Stomach (tissue), 4 donors: ENCODE results near the gene RSU1.

Experiments
- POLR2A ChIP-seq, 4 donors: fragments of 450-650 bp; IDR thresholded peaks; one replicate each; pipeline ENCODE4 v1.6.1; 2016; ENCODE audit warnings: antibody characterized with exemption in 4 of 4, control low read depth in 2 of 4, mild to moderate bottlenecking in 1 of 4, moderate library complexity in 1 of 4
- TF ChIP-seq, protein P1 (sequence below), 7 experiments: fragments of 450-650 bp in 4 of 7; fragments of 200-600 bp in 3 of 7; sonication (generic) in 3 of 7; IDR thresholded peaks; one replicate each; pipeline ENCODE4 v1.5.1; 2016 to 2019; ENCODE audit warnings: antibody characterized with exemption in 7 of 7, control low read depth in 2 of 7, mild to moderate bottlenecking in 1 of 7

DNA sequence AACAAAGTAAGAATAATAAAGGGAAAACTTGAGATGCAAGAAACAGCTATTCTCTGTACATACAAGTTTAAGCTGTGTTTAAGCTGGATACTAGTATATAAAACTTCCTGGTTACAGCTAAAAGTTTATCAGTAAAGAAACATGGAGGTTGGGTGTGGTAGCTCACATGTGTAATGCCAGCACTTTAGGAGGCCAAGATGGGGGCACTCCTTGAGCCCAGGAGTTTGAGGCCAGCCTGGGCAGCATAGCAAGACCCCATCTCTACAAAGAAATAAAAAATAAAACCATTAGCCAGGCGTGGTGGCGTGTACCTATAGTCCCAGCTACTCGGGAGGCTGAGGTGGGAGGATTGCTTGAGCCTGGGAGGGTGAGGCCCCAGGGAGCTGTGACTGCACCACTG lies 3.2 kb downstream of the RSU1 start:
- TF ChIP-seq, protein P1, sequence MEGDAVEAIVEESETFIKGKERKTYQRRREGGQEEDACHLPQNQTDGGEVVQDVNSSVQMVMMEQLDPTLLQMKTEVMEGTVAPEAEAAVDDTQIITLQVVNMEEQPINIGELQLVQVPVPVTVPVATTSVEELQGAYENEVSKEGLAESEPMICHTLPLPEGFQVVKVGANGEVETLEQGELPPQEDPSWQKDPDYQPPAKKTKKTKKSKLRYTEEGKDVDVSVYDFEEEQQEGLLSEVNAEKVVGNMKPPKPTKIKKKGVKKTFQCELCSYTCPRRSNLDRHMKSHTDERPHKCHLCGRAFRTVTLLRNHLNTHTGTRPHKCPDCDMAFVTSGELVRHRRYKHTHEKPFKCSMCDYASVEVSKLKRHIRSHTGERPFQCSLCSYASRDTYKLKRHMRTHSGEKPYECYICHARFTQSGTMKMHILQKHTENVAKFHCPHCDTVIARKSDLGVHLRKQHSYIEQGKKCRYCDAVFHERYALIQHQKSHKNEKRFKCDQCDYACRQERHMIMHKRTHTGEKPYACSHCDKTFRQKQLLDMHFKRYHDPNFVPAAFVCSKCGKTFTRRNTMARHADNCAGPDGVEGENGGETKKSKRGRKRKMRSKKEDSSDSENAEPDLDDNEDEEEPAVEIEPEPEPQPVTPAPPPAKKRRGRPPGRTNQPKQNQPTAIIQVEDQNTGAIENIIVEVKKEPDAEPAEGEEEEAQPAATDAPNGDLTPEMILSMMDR (IDR thresholded peaks at IDR 0.05): no peak
- no peak for TF ChIP-seq POLR2A (IDR thresholded peaks at IDR 0.05)
